ENCODE measurements around the gene ADGRD2. TPM values are rescaled to one million over a fixed set of nuclear protein-coding genes. Genes with fewer than 3 reads are reported as not detected.

ADGRD2 gene
- total RNA-seq, 1 experiment from 2014 or later: not detected

DNA sequence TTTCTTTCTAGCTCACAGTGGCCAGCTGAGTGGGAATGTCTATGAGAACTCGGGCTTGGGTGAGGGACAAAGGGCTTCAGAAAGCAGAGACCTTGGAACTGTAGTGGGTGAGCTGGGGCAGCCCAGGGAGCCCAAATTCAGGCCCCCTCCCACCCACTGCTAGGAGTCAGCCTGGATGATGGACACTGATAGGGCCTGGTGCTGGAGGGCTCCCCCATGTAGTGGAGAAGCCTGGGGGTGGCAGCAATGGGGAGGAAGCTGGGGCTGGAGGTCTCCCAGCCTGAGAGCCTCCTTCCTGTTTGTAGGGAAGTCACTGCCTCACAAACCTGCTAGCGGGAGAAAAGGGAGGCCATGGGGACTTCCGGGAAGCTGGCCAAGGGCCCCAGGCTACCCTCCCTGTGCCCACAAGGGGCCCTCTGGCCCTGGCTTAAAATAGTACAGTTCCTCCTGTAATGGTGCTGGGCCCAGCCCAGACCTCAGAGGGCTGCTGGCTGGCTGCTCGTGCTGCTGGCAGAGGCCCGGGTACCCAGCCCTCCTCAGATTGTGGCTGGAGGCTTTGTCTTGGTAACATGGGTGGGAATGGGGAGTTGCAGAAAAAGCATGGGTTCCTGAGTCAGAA, 63.2 kb downstream of the ADGRD2 start:
- DNase-seq (ENCODE audit: low read depth in 1 of 2, low spot score in 2 of 2): no peak
- no peaks in the 10 kb centered on the region for H3K27me3 ChIP-seq (replicated peaks)
- H3K27ac ChIP-seq: no peak overlapping the region
- H3K9me3 ChIP-seq (replicated peaks): no peaks in the 10 kb centered on the region
- no peaks in the 10 kb centered on the region for H3K36me3 ChIP-seq
- H3K4me1 ChIP-seq (replicated peaks): peaks cover 29% of the 10 kb centered on the region
- no peak overlapping the region for H3K4me3 ChIP-seq

DNA sequence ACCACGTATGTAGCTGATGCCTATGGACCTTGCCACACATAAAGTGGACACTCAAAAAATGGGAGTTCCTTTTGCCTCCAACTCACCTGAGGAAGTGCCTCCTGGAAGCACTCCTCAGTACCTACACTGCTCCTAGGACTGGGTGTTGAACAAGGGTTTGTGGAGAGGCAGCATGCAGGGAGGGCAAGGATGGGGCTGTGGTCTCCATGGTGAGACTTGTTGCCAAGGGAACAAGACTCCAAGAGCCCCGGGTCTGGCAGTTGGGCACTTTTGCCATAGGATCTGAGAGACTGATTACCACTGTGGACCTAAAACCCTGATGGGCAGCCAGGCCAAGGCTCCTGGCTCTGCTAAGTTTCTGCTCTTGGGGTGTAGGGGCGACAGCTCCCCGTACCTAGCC, 63.9 kb downstream of the ADGRD2 start:
- Histone ChIP-seq H3K27ac (no peak overlapping the region), H3K4me3 (no peak overlapping the region), H3K9me3 (replicated peaks) (no peaks in the 10 kb centered on the region), H3K4me1 (replicated peaks) (peaks cover 29% of the 10 kb centered on the region), H3K36me3 (no peaks in the 10 kb centered on the region), H3K27me3 (replicated peaks) (no peaks in the 10 kb centered on the region)
- DNase-seq (ENCODE audit: low read depth in 1 of 2, low spot score in 2 of 2): no peak

GRCh38 chr9:124514874-124515273, 64.6 kb downstream of the ADGRD2 start:
- H3K27me3 ChIP-seq (replicated peaks): no peaks in the 10 kb centered on the region
- H3K36me3 ChIP-seq: no peaks in the 10 kb centered on the region
- no peak overlapping the region for H3K27ac ChIP-seq
- H3K4me3 ChIP-seq: no peak overlapping the region
- no peaks in the 10 kb centered on the region for H3K9me3 ChIP-seq (replicated peaks)
- peaks cover 29% of the 10 kb centered on the region for H3K4me1 ChIP-seq (replicated peaks)
- no peak for DNase-seq (ENCODE audit: low read depth in 1 of 2, low spot score in 2 of 2)

DNA sequence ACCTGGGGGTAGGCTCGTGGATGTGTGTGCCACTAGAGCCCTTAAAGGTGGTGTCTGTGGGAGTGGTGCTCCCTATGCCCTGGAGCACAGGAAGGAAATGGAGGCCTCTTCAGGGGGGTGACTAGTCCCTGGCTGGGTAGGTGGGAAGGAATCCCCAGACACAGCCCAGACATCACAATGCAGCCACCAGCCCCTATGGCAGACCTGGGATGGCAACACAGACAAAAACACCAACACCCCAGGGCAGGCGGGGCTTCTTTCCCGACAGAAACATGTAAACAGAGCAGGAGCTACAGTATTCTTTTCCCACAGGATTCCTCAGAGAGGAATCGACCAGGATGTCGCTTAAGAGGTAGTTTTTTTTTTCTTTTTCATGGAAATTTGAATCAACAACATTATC, 67.3 kb downstream of the ADGRD2 start:
- Histone ChIP-seq H3K36me3 (no peaks in the 10 kb centered on the region), H3K27me3 (replicated peaks) (no peaks in the 10 kb centered on the region), H3K9me3 (replicated peaks) (no peaks in the 10 kb centered on the region), H3K4me1 (replicated peaks) (peaks cover 22% of the 10 kb centered on the region), H3K4me3 (no peak overlapping the region), H3K27ac (no peak overlapping the region)
- DNase-seq (ENCODE audit: low read depth in 1 of 2, low spot score in 2 of 2): no peak

GRCh38 chr9:124518116-124518515, 67.9 kb downstream of the ADGRD2 start:
- DNase-seq (ENCODE audit: low read depth in 1 of 2, low spot score in 2 of 2): no peak
- Histone ChIP-seq H3K27ac (no peak overlapping the region), H3K9me3 (replicated peaks) (no peaks in the 10 kb centered on the region), H3K4me3 (no peak overlapping the region), H3K27me3 (replicated peaks) (no peaks in the 10 kb centered on the region), H3K4me1 (replicated peaks) (peaks cover 27% of the 10 kb centered on the region), H3K36me3 (no peaks in the 10 kb centered on the region)

DNA sequence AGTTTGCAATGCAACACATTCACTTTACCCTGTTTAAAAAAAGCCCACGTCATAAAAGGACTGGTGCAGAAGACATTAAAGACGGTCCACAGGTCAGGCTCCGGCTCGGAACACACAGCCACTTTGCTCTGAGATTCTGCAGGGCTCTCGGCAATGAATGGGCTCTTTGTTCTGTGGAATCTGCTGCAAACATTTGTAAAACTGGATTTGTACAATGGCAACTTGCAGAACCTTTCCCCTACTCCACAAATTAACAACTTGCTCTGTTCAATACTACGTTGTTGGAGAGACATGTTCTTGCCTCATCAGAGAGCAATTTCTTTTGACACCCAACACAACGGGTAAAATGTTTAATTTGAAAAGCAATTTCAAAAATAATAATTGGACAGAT, 70.0 kb downstream of the ADGRD2 start:
- no peaks in the 10 kb centered on the region for H3K9me3 ChIP-seq (replicated peaks)
- H3K27me3 ChIP-seq (replicated peaks): no peaks in the 10 kb centered on the region
- no peak overlapping the region for H3K4me3 ChIP-seq
- peaks cover 24% of the 10 kb centered on the region for H3K4me1 ChIP-seq (replicated peaks)
- DNase-seq (ENCODE audit: low read depth in 1 of 2, low spot score in 2 of 2): no peak
- no peak overlapping the region for H3K27ac ChIP-seq
- H3K36me3 ChIP-seq: no peaks in the 10 kb centered on the region

- H3K36me3 ChIP-seq: no peaks in the 10 kb centered on the region
- no peak overlapping the region for H3K27ac ChIP-seq
Measured at GRCh38 chr9:124521142-124521541, 70.9 kb downstream of the ADGRD2 start.

GRCh38 chr9:124522121-124523098, 72.2 kb downstream of the ADGRD2 start:
- no peaks in the 10 kb centered on the region for H3K9me3 ChIP-seq (replicated peaks)
- DNase-seq (ENCODE audit: low read depth in 1 of 2, low spot score in 2 of 2): peak; percentile 90 to 92
- H3K36me3 ChIP-seq: no peaks in the 10 kb centered on the region

More at GRCh38 chr9:124521142-124521541, 70.9 kb downstream of the ADGRD2 start:
- Histone ChIP-seq H3K27me3 (replicated peaks) (no peaks in the 10 kb centered on the region), H3K4me3 (no peak overlapping the region), H3K4me1 (replicated peaks) (peaks cover 24% of the 10 kb centered on the region), H3K9me3 (replicated peaks) (no peaks in the 10 kb centered on the region)
- DNase-seq (ENCODE audit: low read depth in 1 of 2, low spot score in 2 of 2): no peak

DNA sequence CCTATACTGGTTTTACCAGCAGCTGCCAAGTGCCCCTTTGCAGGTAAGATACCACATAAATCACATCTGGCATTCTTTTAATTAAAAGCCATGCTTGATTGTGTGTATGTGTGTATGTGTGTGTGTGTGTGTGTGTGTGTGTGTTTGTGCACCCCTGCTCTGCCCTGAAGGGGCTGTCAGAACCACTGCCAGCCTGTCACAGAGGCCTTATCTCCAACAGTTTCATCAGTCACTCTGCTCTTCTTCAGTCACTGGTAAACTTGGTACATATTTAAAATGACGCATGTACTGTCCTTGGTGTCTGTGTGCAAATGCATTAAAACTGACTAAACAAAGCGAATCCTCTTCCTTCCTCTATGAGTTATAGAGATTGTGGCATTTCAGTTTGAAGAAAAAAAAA, 75.9 kb downstream of the ADGRD2 start:
- Histone ChIP-seq H3K27ac (no peak overlapping the region), H3K9me3 (replicated peaks) (no peaks in the 10 kb centered on the region), H3K36me3 (no peaks in the 10 kb centered on the region), H3K27me3 (replicated peaks) (no peaks in the 10 kb centered on the region), H3K4me1 (replicated peaks) (peaks cover 34% of the 10 kb centered on the region), H3K4me3 (no peak overlapping the region)
- DNase-seq (ENCODE audit: low read depth in 1 of 2, low spot score in 2 of 2): no peak

More at GRCh38 chr9:124522121-124523098, 72.2 kb downstream of the ADGRD2 start:
- peaks cover 27% of the 10 kb centered on the region for H3K4me1 ChIP-seq (replicated peaks)
- peak overlapping the region; percentile 78 for H3K27ac ChIP-seq
- H3K4me3 ChIP-seq: no peak overlapping the region
- no peaks in the 10 kb centered on the region for H3K27me3 ChIP-seq (replicated peaks)

GRCh38 chr9:124527781-124528180, 77.5 kb downstream of the ADGRD2 start:
- DNase-seq (ENCODE audit: low read depth in 1 of 2, low spot score in 2 of 2): peak in 1 of 2 experiments; percentile 34
- no peaks in the 10 kb centered on the region for H3K9me3 ChIP-seq (replicated peaks)
- H3K4me3 ChIP-seq: no peak overlapping the region
- peak overlapping the region; percentile 29; the same call in 1 of the 2 replicates for H3K27ac ChIP-seq
- peaks cover 20% of the 10 kb centered on the region for H3K4me1 ChIP-seq (replicated peaks)
- H3K27me3 ChIP-seq (replicated peaks): no peaks in the 10 kb centered on the region
- H3K36me3 ChIP-seq: no peaks in the 10 kb centered on the region

Other genes starting within 250 kb of the ADGRD2 start
- gene NEK6, start 192.5 kb upstream of the ADGRD2 start, total RNA-seq (2014; rRNA removed; shearing (Covaris generic)): 32.0 and 35.5 TPM in 2 replicates
- gene PSMB7, start 35.0 kb upstream of the ADGRD2 start, total RNA-seq (2014; rRNA removed; shearing (Covaris generic)): 141 and 301 TPM in 2 replicates
- not detected in 2 replicates for gene NR5A1, start 56.9 kb downstream of the ADGRD2 start, total RNA-seq (2014; rRNA removed; shearing (Covaris generic))